HFF-Myc (cell line): ENCODE results near the gene GINS2.

ENCODE experiments used
- DNase-seq: peaks from one replicate; pipeline ENCODE4 v3.0.0-alpha.2; 2011; ENCODE audit warnings: low read depth; ENCODE audit errors: extremely low read depth
- H3K4me3 ChIP-seq: replicated peaks from 2 replicates; pipeline ENCODE4 v1.5.1; 2011; ENCODE audit warnings: low read depth, mild to moderate bottlenecking, control low read depth, low read length
- TF ChIP-seq, protein P1 (sequence below): IDR thresholded peaks from 2 replicates; pipeline ENCODE4 v1.5.1; 2012; ENCODE audit warnings: mild to moderate bottlenecking, low read depth, low read length, control low read depth; ENCODE audit errors: missing control alignments

GINS2 gene

DNA sequence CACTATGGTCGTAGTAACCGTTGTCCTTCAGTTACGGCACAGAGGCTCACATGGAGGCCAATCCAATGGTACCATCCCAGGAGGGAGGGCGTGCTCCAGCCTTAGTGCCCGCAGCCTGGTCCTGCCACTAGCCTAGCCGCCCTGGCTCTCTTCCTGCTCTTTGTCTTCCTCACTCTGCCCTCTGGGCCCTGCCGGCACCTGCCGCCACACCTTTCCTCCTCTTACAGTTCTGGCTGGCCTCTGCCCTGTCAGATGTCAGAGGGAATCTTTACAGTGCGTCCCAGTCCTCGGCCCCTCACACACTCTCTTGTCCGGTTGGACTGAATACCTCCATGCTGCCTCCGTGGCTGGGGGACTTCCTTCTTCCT is 23.4 kb downstream of the GINS2 start:
- DNase-seq = no peak
- H3K4me3 ChIP-seq = no peak overlapping the region
- TF ChIP-seq, protein P1, sequence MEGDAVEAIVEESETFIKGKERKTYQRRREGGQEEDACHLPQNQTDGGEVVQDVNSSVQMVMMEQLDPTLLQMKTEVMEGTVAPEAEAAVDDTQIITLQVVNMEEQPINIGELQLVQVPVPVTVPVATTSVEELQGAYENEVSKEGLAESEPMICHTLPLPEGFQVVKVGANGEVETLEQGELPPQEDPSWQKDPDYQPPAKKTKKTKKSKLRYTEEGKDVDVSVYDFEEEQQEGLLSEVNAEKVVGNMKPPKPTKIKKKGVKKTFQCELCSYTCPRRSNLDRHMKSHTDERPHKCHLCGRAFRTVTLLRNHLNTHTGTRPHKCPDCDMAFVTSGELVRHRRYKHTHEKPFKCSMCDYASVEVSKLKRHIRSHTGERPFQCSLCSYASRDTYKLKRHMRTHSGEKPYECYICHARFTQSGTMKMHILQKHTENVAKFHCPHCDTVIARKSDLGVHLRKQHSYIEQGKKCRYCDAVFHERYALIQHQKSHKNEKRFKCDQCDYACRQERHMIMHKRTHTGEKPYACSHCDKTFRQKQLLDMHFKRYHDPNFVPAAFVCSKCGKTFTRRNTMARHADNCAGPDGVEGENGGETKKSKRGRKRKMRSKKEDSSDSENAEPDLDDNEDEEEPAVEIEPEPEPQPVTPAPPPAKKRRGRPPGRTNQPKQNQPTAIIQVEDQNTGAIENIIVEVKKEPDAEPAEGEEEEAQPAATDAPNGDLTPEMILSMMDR = no peak

DNA sequence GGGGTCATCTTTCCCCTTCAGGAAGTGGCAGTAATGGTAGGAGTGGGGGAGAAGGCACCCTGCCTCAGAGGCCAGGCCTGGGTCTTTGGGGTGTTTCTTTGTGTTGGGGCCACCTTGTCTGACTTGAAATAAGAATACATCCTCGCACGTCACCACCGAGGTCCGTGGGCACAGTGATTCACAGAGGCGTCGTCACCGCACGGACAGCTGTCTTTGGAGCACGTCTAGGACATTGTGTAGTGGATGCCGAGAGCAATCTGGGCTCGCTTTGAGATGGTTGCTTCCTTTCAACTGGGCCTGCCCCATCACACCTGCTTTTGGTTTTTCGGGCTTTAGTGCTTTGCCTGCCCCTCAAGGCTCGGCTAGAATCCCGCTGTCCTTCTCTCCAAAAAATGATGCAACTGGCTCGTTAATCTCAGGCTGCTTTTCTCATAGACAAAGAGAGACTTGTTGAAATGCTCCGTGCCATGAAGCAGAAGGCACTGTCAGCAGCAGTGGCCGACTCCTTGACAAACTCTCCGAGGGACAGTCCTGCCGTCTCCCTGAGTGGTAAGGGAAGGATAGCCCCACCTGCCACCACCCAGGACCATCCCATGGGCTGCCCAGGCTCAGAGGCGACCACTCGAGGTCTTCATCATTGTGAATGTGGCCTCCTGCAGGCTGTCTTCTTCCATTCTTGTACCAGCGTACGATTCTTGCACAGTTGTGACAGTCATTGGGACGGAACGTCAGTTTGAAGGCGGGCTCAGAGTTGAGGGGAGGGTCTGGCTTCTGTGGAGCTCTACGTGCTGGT is 24.0 kb downstream of the GINS2 start:
- TF ChIP-seq, protein P1 = no peak

DNA sequence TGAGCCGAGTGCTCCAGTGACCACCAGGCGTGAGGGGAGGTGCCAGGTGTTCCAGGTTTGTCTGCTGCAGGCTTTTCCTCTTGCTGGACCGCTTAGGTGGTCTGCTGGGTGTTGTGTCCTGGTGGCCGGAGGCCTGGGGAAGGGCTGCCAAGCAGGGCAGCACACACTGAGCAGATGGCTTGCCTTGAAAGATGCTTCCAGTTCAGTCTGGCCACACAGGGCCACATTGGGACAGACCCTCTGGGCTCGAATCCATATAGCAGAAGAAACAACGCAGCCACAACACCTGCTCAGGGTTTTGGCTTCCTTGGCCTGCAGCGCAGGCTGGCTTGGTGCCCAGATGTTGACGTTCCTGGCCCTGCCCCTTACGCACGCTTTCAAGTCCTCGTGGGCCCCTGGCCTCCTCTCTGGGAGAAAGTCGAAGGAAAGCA is 24.8 kb downstream of the GINS2 start:
- DNase-seq = no peak
- TF ChIP-seq, protein P1 = no peak

More for the DNA sequence above, 24.0 kb downstream of the GINS2 start:
- H3K4me3 ChIP-seq = no peak overlapping the region
- no peak for DNase-seq

DNA sequence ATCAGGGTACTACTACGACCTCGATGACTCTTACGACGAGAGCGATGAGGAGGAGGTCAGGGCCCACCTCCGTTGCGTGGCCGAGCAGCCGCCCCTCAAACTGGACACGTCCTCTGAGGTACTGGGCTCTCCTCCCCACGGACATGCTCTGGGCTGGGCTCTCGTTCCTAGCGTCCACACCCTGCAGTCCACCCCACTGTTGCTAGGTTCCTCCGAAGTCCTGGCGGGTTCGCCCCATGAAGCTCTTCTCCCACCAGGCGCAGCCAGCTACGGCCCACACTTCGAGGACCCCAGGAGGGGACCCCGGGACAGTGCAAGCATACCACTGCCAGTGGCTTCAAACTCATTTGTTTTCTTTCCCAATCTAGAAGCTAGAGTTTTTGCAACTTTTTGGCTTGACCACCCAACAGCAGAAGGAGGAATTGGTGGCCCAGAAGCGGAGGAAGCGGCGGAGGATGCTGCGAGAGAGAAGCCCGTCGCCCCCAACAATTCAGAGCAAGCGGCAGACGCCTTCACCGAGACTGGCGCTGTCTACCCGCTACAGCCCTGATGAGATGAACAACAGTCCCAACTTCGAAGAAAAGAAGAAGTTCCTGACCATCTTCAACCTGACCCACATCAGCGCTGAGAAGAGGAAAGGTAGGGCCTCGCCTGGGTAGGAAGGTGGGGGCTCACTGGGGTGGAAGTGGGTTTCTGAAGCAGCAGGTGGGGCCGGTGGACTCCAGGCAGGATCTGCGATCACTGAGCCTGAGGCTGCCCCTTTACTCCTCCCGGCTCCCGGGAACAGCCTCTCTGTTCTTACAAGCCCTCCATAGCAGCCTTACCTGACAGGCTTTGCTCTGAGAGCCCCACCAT is 25.6 kb downstream of the GINS2 start:
- no peak for DNase-seq
- TF ChIP-seq, protein P1 = no peak
- no peak overlapping the region for H3K4me3 ChIP-seq

More for the DNA sequence above, 24.8 kb downstream of the GINS2 start:
- H3K4me3 ChIP-seq = no peak overlapping the region

DNA sequence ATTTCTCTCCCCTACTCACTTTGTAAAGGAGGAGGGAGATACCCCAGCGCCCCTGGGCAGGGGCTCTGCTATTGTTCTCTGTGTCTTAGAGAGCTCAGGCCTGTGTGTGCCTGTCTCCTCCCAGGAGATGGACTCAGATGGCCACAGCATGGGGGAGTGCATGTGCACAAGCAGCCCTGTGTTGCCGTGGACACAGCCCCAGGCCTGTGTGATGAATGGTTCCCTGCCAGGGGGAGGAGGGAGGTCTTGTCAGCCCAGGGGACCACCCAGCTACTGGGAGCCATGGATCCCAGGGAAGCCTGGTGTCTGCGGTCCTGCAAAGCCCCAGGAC is 26.3 kb downstream of the GINS2 start:
- H3K4me3 ChIP-seq = no peak overlapping the region
- no peak for DNase-seq
- TF ChIP-seq, protein P1 = no peak

DNA sequence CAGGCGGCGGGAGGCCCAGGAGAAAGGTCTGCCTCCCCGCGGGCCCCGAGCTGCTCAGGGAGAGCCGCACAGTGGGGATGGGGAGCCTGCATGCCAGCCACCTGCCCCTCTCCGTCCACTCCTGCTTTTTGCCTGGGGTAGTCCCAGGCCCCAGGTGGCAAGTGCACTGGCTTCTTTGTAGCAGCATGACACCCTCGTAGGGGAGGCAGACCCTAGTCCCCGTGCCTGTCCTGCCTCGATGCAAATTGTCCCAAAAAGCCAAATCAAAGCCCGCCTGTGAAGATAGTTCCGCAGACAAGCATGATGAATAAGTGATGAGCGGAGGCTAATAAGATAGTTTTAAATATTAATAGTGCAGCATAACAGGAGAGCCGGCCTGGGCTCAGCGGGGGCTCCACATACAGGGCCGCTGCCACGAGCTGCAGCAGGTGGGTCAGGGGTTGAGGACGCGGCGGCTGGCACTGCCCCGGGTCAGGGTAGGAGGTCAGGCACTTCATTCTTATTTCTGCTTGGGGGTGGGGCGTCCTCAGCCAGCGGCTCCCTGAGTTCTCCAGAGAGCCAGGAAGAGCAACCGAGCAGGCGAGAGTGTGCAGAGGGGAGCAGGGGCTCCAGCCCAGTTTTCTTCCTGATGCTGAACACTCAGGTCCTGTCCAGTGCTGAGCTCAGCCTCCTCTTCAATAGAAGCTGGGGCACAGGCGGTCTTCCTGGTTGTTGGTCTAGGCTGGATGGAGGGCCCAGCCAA is 26.8 kb downstream of the GINS2 start:
- H3K4me3 ChIP-seq = no peak overlapping the region
- no peak for DNase-seq
- TF ChIP-seq, protein P1 = no peak
